WI38 (cell line): ENCODE results near the gene PET117.

Experiments used
- H3K4me3 ChIP-seq: 2 replicates; pipeline ENCODE4 v1.5.1; 2011; ENCODE audit warnings: low read depth, mild to moderate bottlenecking, control low read depth, low read length
- TF ChIP-seq, protein P1 (sequence below): IDR thresholded peaks from 2 replicates; pipeline ENCODE4 v1.5.1; 2012; ENCODE audit warnings: low read depth, mild to moderate bottlenecking, control low read depth, low read length

PET117 gene

DNA sequence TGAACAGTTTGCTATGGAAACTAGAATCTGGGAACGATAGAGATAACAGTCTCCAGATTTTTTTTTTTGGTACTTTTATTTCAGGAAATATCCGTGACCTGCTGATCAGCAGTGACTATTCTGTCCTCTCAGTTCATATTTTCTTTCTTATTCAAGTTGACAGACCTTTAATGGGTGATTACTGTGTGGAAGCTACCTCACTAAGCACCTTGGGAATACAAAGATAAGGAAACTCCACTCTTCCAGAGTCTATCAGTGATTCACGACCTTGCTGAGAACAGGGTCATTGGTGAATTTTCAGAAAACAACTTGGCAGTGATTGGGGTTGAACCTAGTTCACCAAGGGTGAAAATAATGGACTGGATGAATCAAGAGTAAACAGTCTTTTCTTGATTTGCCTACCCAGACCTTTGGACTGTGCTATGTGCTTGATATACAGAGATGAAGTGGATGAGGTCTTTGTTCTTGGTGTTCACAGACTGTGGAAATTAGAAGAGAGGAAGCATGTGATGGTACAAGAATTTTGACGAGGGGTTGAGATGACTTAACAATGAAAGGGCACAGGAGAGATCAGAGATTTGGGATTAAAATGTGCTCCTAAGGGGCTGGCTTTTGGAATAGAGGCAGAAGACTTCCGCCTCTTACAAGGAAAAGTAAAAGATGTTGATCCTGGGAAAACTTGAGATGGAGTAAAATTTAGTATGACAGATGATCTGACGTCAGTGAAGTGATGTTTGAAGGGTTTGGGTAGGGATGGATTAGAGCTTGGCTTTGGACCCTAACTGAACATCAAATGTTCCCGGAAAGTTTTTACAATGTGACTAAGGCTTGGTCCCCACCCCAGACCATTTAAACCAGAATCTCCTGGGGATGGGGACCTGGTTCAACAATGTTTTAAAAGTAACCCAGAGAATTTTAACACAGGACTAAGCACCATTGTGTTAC lies 1.2 kb downstream of the PET117 start:
- H3K4me3 ChIP-seq: peak overlapping the region; percentile 93
- TF ChIP-seq, protein P1, sequence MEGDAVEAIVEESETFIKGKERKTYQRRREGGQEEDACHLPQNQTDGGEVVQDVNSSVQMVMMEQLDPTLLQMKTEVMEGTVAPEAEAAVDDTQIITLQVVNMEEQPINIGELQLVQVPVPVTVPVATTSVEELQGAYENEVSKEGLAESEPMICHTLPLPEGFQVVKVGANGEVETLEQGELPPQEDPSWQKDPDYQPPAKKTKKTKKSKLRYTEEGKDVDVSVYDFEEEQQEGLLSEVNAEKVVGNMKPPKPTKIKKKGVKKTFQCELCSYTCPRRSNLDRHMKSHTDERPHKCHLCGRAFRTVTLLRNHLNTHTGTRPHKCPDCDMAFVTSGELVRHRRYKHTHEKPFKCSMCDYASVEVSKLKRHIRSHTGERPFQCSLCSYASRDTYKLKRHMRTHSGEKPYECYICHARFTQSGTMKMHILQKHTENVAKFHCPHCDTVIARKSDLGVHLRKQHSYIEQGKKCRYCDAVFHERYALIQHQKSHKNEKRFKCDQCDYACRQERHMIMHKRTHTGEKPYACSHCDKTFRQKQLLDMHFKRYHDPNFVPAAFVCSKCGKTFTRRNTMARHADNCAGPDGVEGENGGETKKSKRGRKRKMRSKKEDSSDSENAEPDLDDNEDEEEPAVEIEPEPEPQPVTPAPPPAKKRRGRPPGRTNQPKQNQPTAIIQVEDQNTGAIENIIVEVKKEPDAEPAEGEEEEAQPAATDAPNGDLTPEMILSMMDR: no peak

DNA sequence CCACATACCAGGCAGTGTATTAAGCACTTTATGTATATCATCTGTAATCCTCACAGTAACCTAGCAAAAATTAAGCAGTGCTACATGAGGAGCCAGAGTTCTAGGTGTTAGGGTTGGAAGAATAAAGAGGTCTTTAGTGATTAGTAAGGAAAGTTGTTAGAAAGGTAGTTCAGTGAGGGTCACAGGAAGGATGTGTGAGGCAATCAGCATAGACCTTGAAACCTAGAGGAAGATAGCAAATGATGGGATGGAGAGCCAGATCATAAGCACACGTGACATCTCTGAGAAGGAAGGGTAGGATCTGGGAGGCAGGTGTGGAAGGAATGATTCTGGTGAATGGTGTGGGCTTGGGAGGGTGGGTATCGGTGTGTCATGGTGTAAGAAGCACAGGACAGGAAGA lies 2.2 kb downstream of the PET117 start:
- no peak overlapping the region for H3K4me3 ChIP-seq
- TF ChIP-seq, protein P1: no peak

DNA sequence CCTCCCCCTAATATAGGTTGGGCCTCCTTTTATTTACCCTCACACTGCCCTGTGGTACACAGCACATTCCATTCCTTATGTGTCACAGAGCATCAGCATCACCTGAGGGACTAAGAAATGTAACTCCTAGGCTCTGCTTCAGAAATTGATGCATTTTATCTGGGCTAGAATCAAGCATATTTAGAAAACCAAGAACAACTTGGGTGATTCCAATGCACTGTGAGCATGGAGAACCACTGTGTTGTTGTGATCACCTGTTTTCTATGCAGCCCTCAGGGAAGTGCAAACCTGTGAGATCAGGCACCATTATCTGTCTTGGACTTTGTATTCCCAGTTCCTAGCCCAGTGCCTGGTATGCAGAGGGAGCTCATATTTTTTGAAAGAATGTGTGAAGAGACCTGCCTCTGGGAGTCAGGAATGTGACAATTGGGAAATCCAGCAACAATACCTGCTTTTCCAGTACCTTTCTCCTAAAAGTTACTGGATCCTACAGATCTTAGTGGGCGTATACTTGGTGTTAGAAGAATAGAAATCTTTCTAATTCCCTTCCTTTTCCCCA lies 7.0 kb downstream of the PET117 start:
- TF ChIP-seq, protein P1: no peak
- H3K4me3 ChIP-seq: no peak overlapping the region

DNA sequence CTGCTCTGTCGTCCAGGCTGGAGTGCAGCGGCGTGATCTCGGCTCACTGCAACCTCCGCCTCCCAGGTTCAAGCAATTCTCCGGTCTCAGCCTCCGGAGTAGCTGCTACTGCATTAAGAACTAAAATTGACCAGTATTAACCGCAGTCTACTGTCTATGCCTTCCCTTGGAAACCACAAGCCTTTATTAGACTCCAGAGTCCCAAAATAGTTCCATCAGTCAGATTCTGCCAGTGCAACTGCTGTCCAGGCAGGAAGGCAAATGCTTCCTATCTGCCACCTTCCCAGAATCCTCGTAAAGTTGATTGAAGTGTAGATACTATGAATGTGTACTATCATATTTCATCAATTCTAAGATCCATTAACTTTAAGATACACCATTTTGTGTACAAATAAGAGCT lies 16.7 kb downstream of the PET117 start:
- no peak overlapping the region for H3K4me3 ChIP-seq
- TF ChIP-seq, protein P1: no peak

DNA sequence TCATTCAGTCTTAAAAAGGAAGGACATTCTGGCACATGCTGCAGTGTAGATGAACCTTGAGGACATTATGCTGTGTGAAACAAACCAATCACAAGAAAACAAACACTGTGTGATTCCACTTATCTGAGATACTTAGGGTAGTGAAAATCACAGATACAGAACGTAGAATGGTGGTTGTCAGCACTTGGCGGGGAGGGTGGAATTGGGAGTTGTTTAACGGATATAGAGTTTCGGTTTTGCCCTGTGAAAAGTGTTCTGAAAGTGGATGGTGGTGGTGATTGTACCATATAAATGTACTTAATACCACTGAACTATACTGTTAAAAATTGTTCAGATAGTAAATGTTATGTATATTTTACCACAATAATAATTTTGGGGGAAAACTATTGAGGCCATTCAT lies 18.4 kb downstream of the PET117 start:
- TF ChIP-seq, protein P1: no peak
- H3K4me3 ChIP-seq: no peak overlapping the region

DNA sequence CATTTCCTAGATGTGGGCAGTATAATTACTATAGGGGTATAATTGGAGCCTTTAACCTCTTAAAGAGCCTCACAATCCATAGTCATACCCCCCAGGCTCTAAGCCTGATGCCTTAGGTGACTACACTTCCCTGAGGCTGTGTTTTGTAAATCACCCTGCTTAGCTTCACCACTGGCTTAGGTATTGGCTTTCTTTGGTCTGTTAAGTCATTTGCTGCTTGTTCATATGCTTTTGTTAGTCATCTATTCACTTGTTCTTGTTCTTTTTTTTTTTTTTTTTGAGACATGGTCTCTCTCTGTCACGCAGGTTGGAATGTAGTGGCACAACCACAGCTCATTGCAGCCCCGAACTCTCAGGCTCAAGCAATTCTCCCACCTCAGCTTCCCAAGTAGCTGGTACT lies 26.7 kb downstream of the PET117 start:
- TF ChIP-seq, protein P1: no peak
- H3K4me3 ChIP-seq: no peak overlapping the region

DNA sequence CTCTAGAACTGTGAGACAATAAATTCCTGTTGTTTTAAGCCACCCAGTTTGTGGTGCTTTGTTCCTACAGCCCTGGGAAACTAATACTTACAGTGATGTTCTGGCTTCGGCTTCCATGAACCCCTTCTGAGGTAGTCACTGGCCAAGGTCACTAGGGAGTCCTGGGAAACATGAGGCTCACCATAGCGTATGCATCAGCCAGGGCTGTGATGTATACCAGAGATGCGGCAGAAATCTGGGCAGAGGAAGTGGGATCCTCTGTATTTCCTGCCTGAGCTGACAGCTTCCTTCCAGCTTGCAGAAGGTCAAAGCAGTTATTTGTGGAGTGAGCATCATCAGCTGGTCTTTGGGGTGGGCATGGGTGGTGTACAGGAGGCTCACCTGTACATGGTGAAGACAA lies 27.9 kb downstream of the PET117 start:
- H3K4me3 ChIP-seq: no peak overlapping the region
- TF ChIP-seq, protein P1: no peak
